ENCODE data around the gene HSP90AA1. TPM values are rescaled to one million over a fixed set of nuclear protein-coding genes. Genes with fewer than 3 reads are reported as not detected.
"Not testable (repeated sequence)": the region's sequence is repeated elsewhere in the genome, so short reads cannot be mapped to it uniquely, and the experiment has no call there.

Gene HSP90AA1
- total RNA-seq, 1 donor from 2014 or later = 161 TPM

GRCh38 chr14:102094101-102094500 is 7.3 kb upstream of the HSP90AA1 start:
- DNase-seq (ENCODE audit: low spot score) = no peak

GRCh38 chr14:102092806-102093205 is 6.0 kb upstream of the HSP90AA1 start:
- DNase-seq (ENCODE audit: low spot score) = no peak

- DNase-seq (ENCODE audit: low spot score) = no peak
These were observed 3.9 kb upstream of the HSP90AA1 start for GRCh38 chr14:102090713-102091112.

DNA sequence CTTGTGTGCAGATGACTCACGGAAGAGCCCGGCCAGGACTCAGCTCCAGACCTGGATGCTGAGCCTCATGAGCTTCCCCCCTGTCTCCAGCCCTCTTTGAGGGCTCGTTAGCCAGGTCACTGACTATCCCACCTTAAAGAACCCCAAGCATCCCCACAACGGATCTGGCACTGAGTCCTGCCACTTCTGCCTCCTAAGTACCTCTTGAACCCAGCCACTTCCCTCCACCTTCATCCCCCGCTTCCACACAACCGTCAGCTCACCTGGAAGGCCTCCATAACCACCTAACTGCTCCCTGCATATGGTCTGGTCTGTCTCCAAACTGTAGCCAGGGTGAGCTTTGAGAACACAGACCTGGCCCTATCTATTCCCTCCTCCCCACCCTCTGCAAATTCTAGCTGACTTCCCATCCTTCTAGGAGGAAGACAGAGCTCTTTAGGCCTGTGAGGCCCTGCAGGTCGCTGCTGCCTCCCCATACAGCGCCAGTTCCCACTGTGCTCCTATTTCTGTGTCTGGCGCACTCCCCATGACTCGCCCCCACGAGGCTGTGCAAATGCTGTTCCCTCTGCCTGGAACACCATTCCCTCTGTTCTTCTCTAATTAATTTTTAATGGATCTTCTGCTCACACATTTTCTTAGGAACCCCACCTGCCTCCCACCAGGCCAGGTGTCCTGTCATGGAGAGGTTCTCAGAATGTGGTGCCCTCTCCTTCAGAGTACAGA is 2.9 kb upstream of the HSP90AA1 start:
- DNase-seq (ENCODE audit: low spot score) = no peak

- DNase-seq (ENCODE audit: low spot score) = peak; percentile 64
These were observed 1.4 kb upstream of the HSP90AA1 start for GRCh38 chr14:102088012-102088792.

DNA sequence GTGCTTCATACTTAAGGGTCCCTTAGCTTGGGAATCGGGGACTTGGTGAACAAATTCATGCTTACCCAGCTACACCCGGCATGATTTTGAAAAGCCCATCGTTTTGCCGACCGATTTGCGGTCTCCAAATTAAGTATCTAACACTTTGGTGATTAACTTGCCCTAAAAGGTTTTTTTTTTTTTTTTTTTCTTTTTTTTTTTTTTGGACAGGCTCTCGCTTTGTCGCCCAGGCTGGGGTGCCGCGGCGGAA is 843 bp upstream of the HSP90AA1 start:
- no peak for DNase-seq (ENCODE audit: low spot score)

DNA sequence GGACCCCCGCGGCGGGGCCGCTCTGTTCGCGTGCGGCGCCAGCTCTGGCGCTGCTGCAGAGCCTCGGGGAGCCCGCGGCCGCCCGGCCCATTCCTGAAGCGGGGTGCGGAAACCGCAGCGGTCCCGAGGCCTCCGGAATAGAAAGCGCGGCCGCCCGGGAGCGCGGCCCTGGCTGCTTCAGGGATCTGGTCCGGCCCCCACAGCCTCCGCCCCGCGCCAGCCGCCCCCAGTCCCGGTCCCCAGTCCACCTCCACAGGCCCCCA is 204 bp downstream of the HSP90AA1 start:
- no peak for DNase-seq (ENCODE audit: low spot score)

DNA sequence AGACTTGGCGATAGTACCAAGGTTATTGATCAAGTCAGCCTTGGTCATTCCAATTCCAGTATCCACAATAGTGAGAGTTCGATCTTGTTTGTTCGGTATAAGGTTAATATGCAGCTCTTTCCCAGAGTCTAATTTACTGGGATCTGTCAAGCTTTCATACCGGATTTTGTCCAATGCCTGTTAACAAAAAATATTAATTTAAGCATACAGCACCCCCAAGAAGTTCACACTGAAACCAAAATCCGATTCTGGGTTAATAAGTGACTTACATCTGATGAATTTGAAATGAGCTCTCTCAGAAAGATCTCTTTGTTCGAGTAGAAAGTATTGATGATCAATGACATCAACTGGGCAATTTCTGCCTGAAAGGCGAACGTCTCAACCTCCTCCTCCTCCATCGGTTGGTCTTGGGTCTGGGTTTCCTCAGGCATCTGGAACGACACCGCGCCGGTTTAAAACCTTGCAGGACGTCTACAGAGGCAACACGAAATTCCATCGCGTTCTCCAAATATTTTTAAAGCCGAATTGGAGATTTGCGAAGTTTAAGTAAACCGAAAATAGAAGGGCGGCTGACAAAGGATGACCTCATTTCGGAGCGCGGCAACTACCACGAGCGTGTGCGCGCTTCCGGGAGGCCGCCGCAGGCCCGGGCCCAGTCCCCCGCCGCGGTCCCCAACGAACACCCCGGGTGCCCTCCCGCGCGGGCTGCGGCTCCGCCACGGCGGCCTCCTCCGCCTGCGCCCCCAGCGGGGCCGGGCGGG is 716 bp downstream of the HSP90AA1 start:
- peak; percentile 66 for DNase-seq (ENCODE audit: low spot score)

DNA sequence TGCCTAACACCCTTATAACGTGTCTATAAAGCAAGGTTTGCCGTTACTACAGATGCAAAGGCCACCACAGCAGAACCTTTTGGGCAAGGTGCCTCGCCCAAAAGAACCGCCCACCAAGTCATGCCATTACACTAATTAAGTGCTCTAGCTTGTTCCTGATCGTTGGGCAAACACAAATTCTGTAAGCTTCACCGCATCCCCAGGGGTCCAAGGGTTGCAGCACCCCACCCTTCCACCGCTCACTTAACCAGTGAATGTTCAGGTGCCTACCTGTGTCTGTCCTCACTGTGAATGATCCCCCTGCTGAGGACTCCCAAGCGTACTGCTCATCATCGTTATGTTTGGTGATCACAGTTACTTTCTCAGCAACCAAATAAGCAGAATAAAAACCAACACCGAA is 1.4 kb downstream of the HSP90AA1 start:
- no peak for DNase-seq (ENCODE audit: low spot score)

DNA sequence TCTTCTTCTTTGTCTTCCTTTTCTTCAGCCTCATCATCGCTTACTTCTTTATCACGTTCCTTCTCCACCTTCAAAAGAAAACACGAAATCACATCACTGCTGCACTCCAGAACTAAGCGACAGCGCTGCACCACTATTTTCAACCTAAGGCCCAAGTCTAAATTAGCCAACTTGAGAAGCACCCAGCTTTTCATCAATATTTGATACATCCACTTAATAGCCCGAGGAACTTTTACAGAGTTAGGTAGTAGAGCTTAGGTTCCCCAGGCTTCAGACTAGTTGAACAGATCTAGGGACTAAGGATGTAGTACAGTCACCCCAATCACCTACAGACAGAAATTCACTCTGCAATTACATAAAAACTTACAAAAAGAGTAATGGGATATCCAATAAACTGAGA is 1.9 kb downstream of the HSP90AA1 start:
- DNase-seq (ENCODE audit: low spot score) = no peak

GRCh38 chr14:102084522-102084921 is 2.3 kb downstream of the HSP90AA1 start:
- not testable (repeated sequence) for DNase-seq (ENCODE audit: low spot score)

DNA sequence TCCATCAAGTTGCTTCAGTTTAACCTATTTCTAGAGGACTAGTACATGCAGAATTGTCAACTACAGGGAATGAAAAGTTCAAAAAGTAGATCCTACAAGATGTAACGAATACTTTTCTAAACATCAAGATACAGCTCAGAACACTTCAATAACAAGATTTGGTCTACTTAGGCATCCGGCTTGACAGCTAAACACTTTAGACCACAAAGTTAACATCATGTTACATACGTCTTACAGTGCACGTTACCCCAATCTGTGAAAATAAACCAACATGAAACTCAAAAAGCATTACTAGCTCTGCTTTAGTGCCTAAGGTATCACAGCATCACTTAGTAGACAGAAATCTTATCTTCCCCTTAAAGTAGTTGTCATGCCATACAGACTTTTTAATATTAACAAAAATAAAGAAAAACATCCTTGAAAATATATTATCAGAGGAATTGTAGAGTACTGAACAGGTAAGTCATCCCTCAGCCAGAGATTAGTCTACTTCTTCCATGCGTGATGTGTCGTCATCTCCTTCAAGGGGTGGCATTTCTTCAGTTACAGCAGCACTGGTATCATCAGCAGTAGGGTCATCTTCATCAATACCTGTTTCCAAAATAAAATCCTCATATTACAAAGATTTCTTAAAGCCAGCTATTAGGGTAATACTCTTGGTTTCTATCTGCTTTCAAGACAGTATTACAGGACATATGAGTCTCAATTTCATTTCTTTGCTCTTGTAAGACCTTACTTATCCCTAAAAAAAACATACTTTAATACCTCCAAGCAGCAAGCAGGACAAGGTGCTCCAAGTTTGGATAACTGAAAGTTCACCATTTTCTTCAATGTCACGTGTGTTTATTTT is 5.4 kb downstream of the HSP90AA1 start:
- DNase-seq (ENCODE audit: low spot score) = no peak

GRCh38 chr14:102080183-102081080 is 6.4 kb downstream of the HSP90AA1 start:
- no peak for DNase-seq (ENCODE audit: low spot score)

DNA sequence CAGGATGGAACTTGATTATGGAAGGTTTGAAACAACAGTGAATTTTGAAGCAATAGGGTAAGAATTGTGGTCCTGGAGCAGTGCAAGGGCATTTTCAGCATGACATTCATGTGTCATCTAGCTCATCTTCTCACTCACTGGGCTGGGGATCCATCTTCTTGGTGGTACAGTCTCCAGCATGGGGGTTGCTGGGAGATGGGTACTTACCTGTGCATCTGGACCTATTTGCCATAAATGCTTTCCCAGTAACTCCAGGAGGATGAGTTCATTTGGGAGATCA is 7.2 kb downstream of the HSP90AA1 start:
- DNase-seq (ENCODE audit: low spot score) = no peak

- no peak for DNase-seq (ENCODE audit: low spot score)
These were observed 7.8 kb downstream of the HSP90AA1 start for GRCh38 chr14:102078831-102079699.

DNA sequence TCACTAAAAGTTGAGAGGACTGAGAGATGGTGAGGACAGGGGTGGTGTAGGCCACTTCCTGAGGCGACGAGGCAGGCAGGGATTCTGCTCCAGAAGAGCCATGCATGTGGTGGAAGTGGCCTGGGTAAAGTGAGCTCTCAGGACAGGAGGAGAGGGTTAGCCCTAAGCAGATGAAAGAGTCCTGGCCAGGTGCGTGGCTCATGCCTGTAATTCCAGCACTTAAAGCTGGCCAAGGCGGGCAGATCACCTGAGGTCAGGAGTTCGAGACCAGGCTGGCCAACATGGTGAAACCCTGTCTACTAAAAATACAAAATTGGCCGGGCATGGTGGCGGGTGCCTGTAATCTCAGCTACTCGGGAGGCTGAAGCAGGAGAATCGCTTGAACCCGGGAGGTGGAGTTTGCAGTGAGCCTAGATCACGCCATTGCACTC is 8.5 kb downstream of the HSP90AA1 start:
- DNase-seq (ENCODE audit: low spot score) = not testable (repeated sequence)

DNA sequence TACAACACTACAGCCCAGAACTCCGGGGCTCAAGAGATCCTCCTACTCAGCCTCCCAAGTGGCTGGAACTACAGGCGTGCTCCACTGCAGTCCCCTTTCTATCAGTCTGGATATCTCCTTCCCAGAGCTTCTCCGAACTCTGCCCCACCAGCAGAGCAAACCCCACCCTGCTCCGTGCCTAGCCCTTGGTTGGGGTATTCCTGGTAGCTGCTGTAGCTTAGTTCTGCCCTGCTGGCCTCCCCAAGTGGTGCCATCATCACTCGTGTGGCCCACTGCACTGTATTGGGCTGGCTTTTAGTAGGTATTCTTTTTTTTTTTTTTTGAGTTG is 9.5 kb downstream of the HSP90AA1 start:
- no peak for DNase-seq (ENCODE audit: low spot score)

GRCh38 chr14:102075155-102075554 is 11.7 kb downstream of the HSP90AA1 start:
- no peak for DNase-seq (ENCODE audit: low spot score)

DNA sequence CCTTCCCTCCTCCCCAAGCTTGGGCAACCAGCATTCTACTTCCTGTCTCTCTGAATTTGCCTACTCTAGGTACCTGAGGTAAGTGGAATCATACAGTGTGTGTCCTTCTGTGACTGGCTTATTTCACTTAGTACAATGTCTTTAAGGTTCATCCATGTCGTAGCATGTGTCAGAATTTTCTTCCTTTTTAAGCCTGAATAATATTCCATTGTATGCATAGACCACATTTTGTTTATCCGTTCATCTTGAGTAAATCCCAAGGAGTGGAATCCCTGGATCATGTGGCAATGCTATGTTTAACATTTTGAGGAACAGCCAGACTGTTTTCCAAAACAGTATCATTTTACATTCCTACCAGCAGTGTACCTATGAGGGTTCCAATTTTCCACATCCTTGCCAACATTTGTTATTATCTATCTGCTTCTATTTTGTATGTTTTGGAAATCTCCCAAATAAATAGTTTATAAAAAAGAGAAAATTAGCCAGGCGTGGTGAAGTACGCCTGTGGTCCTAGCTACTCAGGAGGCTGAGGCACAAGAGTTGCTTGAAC is 12.4 kb downstream of the HSP90AA1 start:
- no peak for DNase-seq (ENCODE audit: low spot score)
